Adrenal gland (tissue), 5 donors: ENCODE results near the gene ADCY2.

ENCODE experiments used
- CTCF ChIP-seq, 6 experiments: fragments of 450-650 bp in 4 of 6; fragments of 200-600 bp in 2 of 6; sonication (generic) in 1 of 6; IDR thresholded peaks; 1 replicate in 5 of 6; 2 replicates in 1 of 6; pipeline versions ENCODE4 v1.5.1 to v1.8.0; 2016 to 2021; ENCODE audit warnings: antibody characterized with exemption in 6 of 6, mild to moderate bottlenecking in 2 of 6, moderate library complexity in 1 of 6
- POLR2A ChIP-seq, 2 donors: fragments of 450-650 bp; IDR thresholded peaks; one replicate each; pipeline ENCODE4 v1.6.1; 2017; ENCODE audit warnings: antibody characterized with exemption in 2 of 2, mild to moderate bottlenecking in 2 of 2, moderate library complexity in 1 of 2
- donor health status: DM: no; HTN: no; CAD: no.

DNA sequence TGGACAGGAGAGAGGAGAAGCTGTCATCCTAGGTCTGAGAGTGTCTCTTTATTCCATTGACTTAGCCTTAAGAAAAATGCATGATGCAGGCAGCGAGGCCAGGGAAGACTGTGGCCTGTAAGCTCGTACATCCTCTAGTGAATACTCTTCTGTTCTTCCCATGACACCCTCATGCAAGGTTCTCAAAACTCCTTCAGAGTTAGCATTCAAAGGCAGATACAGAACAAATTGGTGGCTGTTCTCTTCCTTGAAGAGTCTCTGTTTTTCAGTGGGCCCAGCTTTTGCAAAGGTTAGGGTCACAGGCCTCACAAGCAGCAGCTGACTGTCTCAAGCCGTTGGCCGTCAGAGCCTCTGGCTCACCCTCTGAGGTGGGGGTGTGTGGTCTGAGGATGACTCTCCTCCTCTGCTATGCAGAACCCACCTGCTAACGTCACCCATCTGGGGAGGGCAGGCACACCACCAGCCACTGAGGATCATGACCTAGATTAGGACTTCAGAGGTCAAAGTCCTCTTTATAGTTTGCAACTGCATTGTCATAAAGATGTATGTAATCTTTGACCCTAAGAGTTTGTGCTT is 15.1 kb downstream of the ADCY2 start:
- TF ChIP-seq POLR2A (IDR thresholded peaks at IDR 0.05) (no peak), CTCF (IDR thresholded peaks at IDR 0.05) (no peak)
